HG03558 (cell line): Measurements from ENCODE around the gene TPRG1L.

Experiments
- ATAC-seq: cut with Tn5 transposase; IDR thresholded peaks from one replicate; pipeline ENCODE4 v1.9.1; 2021; ENCODE audit warnings: moderate number of reproducible peaks; ENCODE audit not compliant: unreplicated experiment; ENCODE audit errors: extremely low read depth

The TPRG1L gene

GRCh38 chr1:3676581-3677470 is 52.0 kb downstream of the TPRG1L start:
- peak; percentile 59 for ATAC-seq

GRCh38 chr1:3677484-3677883 is 52.7 kb downstream of the TPRG1L start:
- no peak for ATAC-seq

- ATAC-seq = no peak
These were observed 53.7 kb downstream of the TPRG1L start for GRCh38 chr1:3678361-3679097.

- no peak for ATAC-seq
These were observed 54.3 kb downstream of the TPRG1L start for GRCh38 chr1:3679098-3679555.
